Caco-2 (cell line): ENCODE results near the gene MAGI1. TPM values are rescaled to one million over a fixed set of nuclear protein-coding genes. Genes with fewer than 3 reads are reported as not detected.

Experiments used
- BruUV-seq: library from RNA; stranded (reverse); fragments of 400-500 nt; replicated peaks from 2 replicates; lab custom pipeline; 2021; lab: Mats Ljungman, UMichigan
- CTCF ChIA-PET: fragments of 300-600 bp; sonication (Branson Sonifier 250); formaldehyde crosslinking; loops from one replicate; lab custom pipeline; 2022; ENCODE audit warnings: antibody characterized with exemption; lab: Charles Lee
- POLR2A ChIA-PET: fragments of 300-600 bp; sonication (Branson Sonifier 250); formaldehyde crosslinking; loops from one replicate; lab custom pipeline; 2022; ENCODE audit warnings: antibody characterized with exemption; lab: Charles Lee
- DNase-seq, 2 experiments: peaks; one replicate each; pipeline versions ENCODE4 v3.0.0 to v3.0.0-alpha.2; 2020 to 2022
- H3K27me3 ChIP-seq: replicated peaks from 2 replicates; pipeline ENCODE4 v1.6.0; 2011; ENCODE audit warnings: low read length; ENCODE audit not compliant: control insufficient read depth, insufficient read depth
- H3K36me3 ChIP-seq: 2 replicates; pipeline ENCODE4 v1.5.1; 2011; ENCODE audit warnings: low read length; ENCODE audit not compliant: control insufficient read depth, insufficient read depth
- H3K4me1 ChIP-seq: fragments of 250-450 bp; sonication (Bioruptor Pico); 2 replicates; pipeline ENCODE4 v1.5.1; 2020; ENCODE audit warnings: mild to moderate bottlenecking
- H3K4me3 ChIP-seq: 2 replicates; pipeline ENCODE4 v1.5.1; 2011; ENCODE audit warnings: low read depth, mild to moderate bottlenecking, control low read depth, low read length
- H3K9me3 ChIP-seq: fragments of 250-450 bp; sonication (Bioruptor Pico); 2 replicates; pipeline ENCODE4 v1.5.1; 2020; ENCODE audit warnings: mild to moderate bottlenecking, moderate library complexity
- H3K27ac Mint-ChIP-seq: one replicate; pipeline ENCODE4 v1.8.0; 2022; ENCODE audit warnings: mixed read lengths; ENCODE audit not compliant: unreplicated experiment
- H3K27me3 Mint-ChIP-seq: one replicate; pipeline ENCODE4 v1.8.0; 2022; ENCODE audit warnings: mixed read lengths; ENCODE audit not compliant: insufficient read depth, unreplicated experiment
- H3K36me3 Mint-ChIP-seq: one replicate; pipeline ENCODE4 v1.8.0; 2022; ENCODE audit warnings: mild to moderate bottlenecking, mixed read lengths; ENCODE audit not compliant: insufficient read depth, unreplicated experiment
- H3K4me1 Mint-ChIP-seq: one replicate; pipeline ENCODE4 v1.8.0; 2022; ENCODE audit warnings: low read depth, mixed read lengths; ENCODE audit not compliant: unreplicated experiment
- H3K4me3 Mint-ChIP-seq: one replicate; pipeline ENCODE4 v1.8.0; 2022; ENCODE audit warnings: mild to moderate bottlenecking, moderate library complexity, mixed read lengths; ENCODE audit not compliant: unreplicated experiment
- H3K9me3 Mint-ChIP-seq: one replicate; pipeline ENCODE4 v1.8.0; 2022; ENCODE audit warnings: mixed read lengths; ENCODE audit not compliant: unreplicated experiment
- intact Hi-C: fragments of 100-400 bp; cut with micrococcal nuclease; formaldehyde crosslinking; loops from one replicate; pipeline ENCODE4 v1.10.0; 2022; ENCODE audit not compliant: unreplicated experiment
- total RNA-seq: library from RNA; stranded (reverse); gene quantifications from 2 replicates; pipeline ENCODE4 v1.2.3, GENCODE V29; 2022
- TF ChIP-seq, protein P1 (sequence below), 2 experiments: fragments of 200-600 bp in 1 of 2; IDR thresholded peaks; 1 replicate in 1 of 2; 2 replicates in 1 of 2; pipeline versions ENCODE4 v1.5.1 to v1.8.0; 2011 to 2022; ENCODE audit warnings: antibody characterized with exemption in 1 of 2, control low read depth in 1 of 2, inconsistent platforms in 1 of 2, low read depth in 1 of 2, low read length in 1 of 2, mild to moderate bottlenecking in 1 of 2, moderate library complexity in 1 of 2; ENCODE audit not compliant: insufficient read depth in 1 of 2, severe bottlenecking in 1 of 2, unreplicated experiment in 1 of 2

The MAGI1 gene
- total RNA-seq, 1 experiment from 2014 or later = 64.9 TPM

DNA sequence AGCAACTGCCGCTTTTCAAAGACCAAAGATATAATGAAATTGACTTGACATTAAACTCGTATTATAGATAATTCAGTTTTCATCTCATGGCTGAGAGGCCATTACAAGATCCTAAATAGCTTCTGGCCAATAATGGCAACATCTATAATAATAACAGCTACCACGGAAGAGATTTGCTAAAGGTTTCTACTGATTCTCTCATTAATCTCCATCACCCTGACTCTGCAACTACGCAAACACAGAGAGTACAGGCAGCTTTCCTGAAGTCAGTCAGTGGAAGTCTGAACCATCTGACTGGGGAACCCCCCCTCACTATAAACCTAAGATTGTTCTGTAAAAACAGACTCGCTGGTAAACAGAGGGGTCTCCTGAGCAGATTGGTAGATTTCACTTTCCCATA, 257.1 kb downstream of the MAGI1 start:
- intact Hi-C loops = loop anchor here (10.0 kb wide), 2 partner anchors 253 to 413 kb away; partner anchors contain the start of gene MAGI1
- peaks cover 7% of the 10 kb centered on the region for H3K4me1 Mint-ChIP-seq
- no peaks in the 10 kb centered on the region for H3K36me3 ChIP-seq

DNA sequence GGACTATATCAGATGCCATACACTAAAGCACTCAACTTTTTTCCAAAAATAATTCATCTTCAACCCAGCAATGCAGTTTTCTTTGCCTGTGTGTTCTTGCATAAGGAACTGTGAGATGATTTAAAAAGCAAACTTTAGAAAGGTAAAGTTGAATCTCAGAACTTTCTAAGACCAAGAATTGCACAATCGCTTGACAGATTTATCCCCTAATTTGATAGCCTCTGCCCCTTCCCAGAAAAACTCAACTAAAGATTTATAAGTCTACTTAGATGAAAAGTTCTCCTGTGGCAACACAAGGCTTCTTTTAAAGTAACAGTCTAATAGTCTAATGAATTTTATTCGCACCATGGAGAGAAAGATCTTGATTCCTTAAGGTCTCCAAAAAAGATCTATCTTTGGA, 259.3 kb downstream of the MAGI1 start:
- H3K9me3 Mint-ChIP-seq = no peaks in the 10 kb centered on the region
- Histone ChIP-seq H3K36me3 (no peaks in the 10 kb centered on the region), H3K4me3 (no peak overlapping the region), H3K4me1 (no peaks in the 10 kb centered on the region; the same call in 1 of the 2 replicates), H3K9me3 (no peaks in the 10 kb centered on the region), H3K27me3 (no peaks in the 10 kb centered on the region)
- H3K4me3 Mint-ChIP-seq = no peak overlapping the region
- no TSS peak for BruUV-seq
- H3K4me1 Mint-ChIP-seq = peaks cover 7% of the 10 kb centered on the region
- ChIA-PET CTCF (no interaction called here), POLR2A (no interaction called here)
- no peak for DNase-seq
- no peak overlapping the region for H3K27ac Mint-ChIP-seq
- intact Hi-C loops = no loop called here
- TF ChIP-seq, protein P1, sequence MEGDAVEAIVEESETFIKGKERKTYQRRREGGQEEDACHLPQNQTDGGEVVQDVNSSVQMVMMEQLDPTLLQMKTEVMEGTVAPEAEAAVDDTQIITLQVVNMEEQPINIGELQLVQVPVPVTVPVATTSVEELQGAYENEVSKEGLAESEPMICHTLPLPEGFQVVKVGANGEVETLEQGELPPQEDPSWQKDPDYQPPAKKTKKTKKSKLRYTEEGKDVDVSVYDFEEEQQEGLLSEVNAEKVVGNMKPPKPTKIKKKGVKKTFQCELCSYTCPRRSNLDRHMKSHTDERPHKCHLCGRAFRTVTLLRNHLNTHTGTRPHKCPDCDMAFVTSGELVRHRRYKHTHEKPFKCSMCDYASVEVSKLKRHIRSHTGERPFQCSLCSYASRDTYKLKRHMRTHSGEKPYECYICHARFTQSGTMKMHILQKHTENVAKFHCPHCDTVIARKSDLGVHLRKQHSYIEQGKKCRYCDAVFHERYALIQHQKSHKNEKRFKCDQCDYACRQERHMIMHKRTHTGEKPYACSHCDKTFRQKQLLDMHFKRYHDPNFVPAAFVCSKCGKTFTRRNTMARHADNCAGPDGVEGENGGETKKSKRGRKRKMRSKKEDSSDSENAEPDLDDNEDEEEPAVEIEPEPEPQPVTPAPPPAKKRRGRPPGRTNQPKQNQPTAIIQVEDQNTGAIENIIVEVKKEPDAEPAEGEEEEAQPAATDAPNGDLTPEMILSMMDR (IDR thresholded peaks at IDR 0.05; ENCODE audit: insufficient read depth in 1 of 2, low read depth in 1 of 2, low read length in 1 of 2, severe bottlenecking in 1 of 2, unreplicated experiment in 1 of 2) = no peak
- H3K36me3 Mint-ChIP-seq = peaks cover 6% of the 10 kb centered on the region
- no peaks in the 10 kb centered on the region for H3K27me3 Mint-ChIP-seq

More for the DNA sequence above, 257.1 kb downstream of the MAGI1 start:
- no TSS peak for BruUV-seq
- TF ChIP-seq, protein P1 (IDR thresholded peaks at IDR 0.05; ENCODE audit: insufficient read depth in 1 of 2, low read depth in 1 of 2, low read length in 1 of 2, severe bottlenecking in 1 of 2, unreplicated experiment in 1 of 2) = no peak
- Histone ChIP-seq H3K4me3 (no peak overlapping the region), H3K27me3 (no peaks in the 10 kb centered on the region), H3K9me3 (no peaks in the 10 kb centered on the region), H3K4me1 (no peaks in the 10 kb centered on the region; the same call in none of the 2 replicates)
- Mint-ChIP-seq H3K36me3 (peaks cover 6% of the 10 kb centered on the region), H3K27me3 (no peaks in the 10 kb centered on the region), H3K27ac (no peak overlapping the region), H3K9me3 (no peaks in the 10 kb centered on the region), H3K4me3 (no peak overlapping the region)
- ChIA-PET CTCF (no interaction called here), POLR2A (no interaction called here)
- no peak for DNase-seq

DNA sequence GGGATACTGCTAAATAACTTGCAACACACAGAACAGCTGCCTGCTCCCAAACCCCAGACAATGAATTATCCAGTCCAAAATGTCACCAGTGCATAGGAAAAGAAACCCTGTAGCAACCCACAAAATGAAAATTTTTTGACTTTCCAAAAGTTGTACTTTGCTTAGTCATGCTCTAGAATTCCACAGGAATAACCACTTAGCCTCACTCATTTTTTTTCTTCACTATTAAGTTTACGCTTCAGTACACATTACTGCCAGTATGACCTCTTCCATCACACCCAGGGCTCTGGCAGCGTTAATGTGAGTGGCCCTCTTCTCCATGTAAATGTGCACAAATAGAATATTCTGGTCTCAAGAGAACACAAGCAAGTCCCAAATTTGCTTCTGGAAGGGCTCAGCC, 259.8 kb downstream of the MAGI1 start:
- no peaks in the 10 kb centered on the region; the same call in 1 of the 2 replicates for H3K4me1 ChIP-seq
- no peak overlapping the region for H3K27ac Mint-ChIP-seq
- H3K4me1 Mint-ChIP-seq = peaks cover 7% of the 10 kb centered on the region
- TF ChIP-seq, protein P1 (IDR thresholded peaks at IDR 0.05; ENCODE audit: insufficient read depth in 1 of 2, low read depth in 1 of 2, low read length in 1 of 2, severe bottlenecking in 1 of 2, unreplicated experiment in 1 of 2) = no peak
- ChIA-PET POLR2A (no interaction called here), CTCF (no interaction called here)
- no peaks in the 10 kb centered on the region for H3K36me3 ChIP-seq
- intact Hi-C loops = no loop called here
- no peak overlapping the region for H3K4me3 Mint-ChIP-seq
- no peaks in the 10 kb centered on the region for H3K9me3 ChIP-seq
- no TSS peak for BruUV-seq
- no peak overlapping the region for H3K4me3 ChIP-seq
- no peak for DNase-seq
- no peaks in the 10 kb centered on the region for H3K9me3 Mint-ChIP-seq
- no peaks in the 10 kb centered on the region for H3K27me3 ChIP-seq
- peaks cover 6% of the 10 kb centered on the region for H3K36me3 Mint-ChIP-seq
- H3K27me3 Mint-ChIP-seq = no peaks in the 10 kb centered on the region
